ENCODE data around the gene TMEM233.

- no peak for TF ChIP-seq POLR2AphosphoS5 (IDR thresholded peaks at IDR 0.05; ENCODE audit: borderline replicate concordance, low read depth, low read length)
- no peak for TF ChIP-seq EZH2 (IDR thresholded peaks at IDR 0.05)
These were observed 9.1 kb downstream of the TMEM233 start for GRCh38 chr12:119602734-119603094.

All from SK-N-MC (cell line).